OCI-LY3 (cell line): Measurements from ENCODE around the gene ZNF821.

Experiments
- EZH2phosphoT487 ChIP-seq: fragments of 200-600 bp; shearing (Covaris generic); IDR thresholded peaks from 2 replicates; pipeline ENCODE4 v1.6.1; 2018; ENCODE audit warnings: antibody characterized with exemption, mixed run types, low read depth
- TF ChIP-seq, protein P1 (sequence below): fragments of 200-600, 300-600 bp; sonication (generic); IDR thresholded peaks from 2 replicates; pipeline ENCODE4 v1.5.1; 2014; ENCODE audit warnings: antibody characterized with exemption, low read length, low read depth

- TF ChIP-seq, protein P1, sequence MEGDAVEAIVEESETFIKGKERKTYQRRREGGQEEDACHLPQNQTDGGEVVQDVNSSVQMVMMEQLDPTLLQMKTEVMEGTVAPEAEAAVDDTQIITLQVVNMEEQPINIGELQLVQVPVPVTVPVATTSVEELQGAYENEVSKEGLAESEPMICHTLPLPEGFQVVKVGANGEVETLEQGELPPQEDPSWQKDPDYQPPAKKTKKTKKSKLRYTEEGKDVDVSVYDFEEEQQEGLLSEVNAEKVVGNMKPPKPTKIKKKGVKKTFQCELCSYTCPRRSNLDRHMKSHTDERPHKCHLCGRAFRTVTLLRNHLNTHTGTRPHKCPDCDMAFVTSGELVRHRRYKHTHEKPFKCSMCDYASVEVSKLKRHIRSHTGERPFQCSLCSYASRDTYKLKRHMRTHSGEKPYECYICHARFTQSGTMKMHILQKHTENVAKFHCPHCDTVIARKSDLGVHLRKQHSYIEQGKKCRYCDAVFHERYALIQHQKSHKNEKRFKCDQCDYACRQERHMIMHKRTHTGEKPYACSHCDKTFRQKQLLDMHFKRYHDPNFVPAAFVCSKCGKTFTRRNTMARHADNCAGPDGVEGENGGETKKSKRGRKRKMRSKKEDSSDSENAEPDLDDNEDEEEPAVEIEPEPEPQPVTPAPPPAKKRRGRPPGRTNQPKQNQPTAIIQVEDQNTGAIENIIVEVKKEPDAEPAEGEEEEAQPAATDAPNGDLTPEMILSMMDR = peak; percentile 37
- TF ChIP-seq EZH2phosphoT487 = no peak
These were observed at the start of gene ZNF821 for GRCh38 chr16:71883849-71884638.
